ENCODE data around the gene DDO.
"Not testable (repeated sequence)": the region's sequence is repeated elsewhere in the genome, so short reads cannot be mapped to it uniquely, and the experiment has no call there.

DDO gene

GRCh38 chr6:110415086-110415916 lies at the start of gene DDO:
Gene DDO, minus strand, starts transcription at chr6:110415575. Its CDS starts 2,113 bp downstream, at chr6:110413462.
- TF ChIP-seq CTCF (IDR thresholded peaks at IDR 0.05; ENCODE audit: insufficient read depth, low read depth, low read length, missing control alignments), result no peak
- no peak within 1 kb of the TSS for H3K4me3 ChIP-seq (ENCODE audit: low read depth, low read length)
- DNase-seq (ENCODE audit: low read depth), result peak; percentile 21

- H3K4me3 ChIP-seq (ENCODE audit: low read depth, low read length), result no peak overlapping the region
- no peak for TF ChIP-seq CTCF (IDR thresholded peaks at IDR 0.05; ENCODE audit: insufficient read depth, low read depth, low read length, missing control alignments)
- no peak for DNase-seq (ENCODE audit: low read depth)
Measured at GRCh38 chr6:110462884-110463481, 47.6 kb upstream of the DDO start.

GRCh38 chr6:110461376-110461775 lies 46.0 kb upstream of the DDO start:
- H3K4me3 ChIP-seq (ENCODE audit: low read depth, low read length), result no peak overlapping the region
- no peak for TF ChIP-seq CTCF (IDR thresholded peaks at IDR 0.05; ENCODE audit: insufficient read depth, low read depth, low read length, missing control alignments)
- DNase-seq (ENCODE audit: low read depth), result no peak

- no peak overlapping the region for H3K4me3 ChIP-seq (ENCODE audit: low read depth, low read length)
- no peak for DNase-seq (ENCODE audit: low read depth)
- TF ChIP-seq CTCF (IDR thresholded peaks at IDR 0.05; ENCODE audit: insufficient read depth, low read depth, low read length, missing control alignments), result no peak
Measured at GRCh38 chr6:110459137-110459536, 43.8 kb upstream of the DDO start.

- DNase-seq (ENCODE audit: low read depth), result no peak
- no peak for TF ChIP-seq CTCF (IDR thresholded peaks at IDR 0.05; ENCODE audit: insufficient read depth, low read depth, low read length, missing control alignments)
Measured at GRCh38 chr6:110458476-110458875, 43.1 kb upstream of the DDO start.

GRCh38 chr6:110457567-110458175 lies 42.3 kb upstream of the DDO start:
- H3K4me3 ChIP-seq (ENCODE audit: low read depth, low read length), result not testable (repeated sequence)
- peak; percentile 65 for TF ChIP-seq CTCF (IDR thresholded peaks at IDR 0.05; ENCODE audit: insufficient read depth, low read depth, low read length, missing control alignments)
- DNase-seq (ENCODE audit: low read depth), result peak; percentile 60

More at GRCh38 chr6:110458476-110458875, 43.1 kb upstream of the DDO start:
- no peak overlapping the region for H3K4me3 ChIP-seq (ENCODE audit: low read depth, low read length)
